SK-N-MC (cell line): ENCODE results near the gene KCTD11.

Source experiments
- DNase-seq: peaks from one replicate; pipeline ENCODE4 v3.0.0-alpha.2; 2011; ENCODE audit warnings: low read depth, low spot score
- H3K27ac ChIP-seq: fragments of 200-600 bp; sonication (generic); 2 replicates; pipeline ENCODE4 v1.5.1; 2016; ENCODE audit warnings: mixed run types
- H3K36me3 ChIP-seq: fragments of 200-600 bp; sonication (generic); 2 replicates; pipeline ENCODE4 v1.6.1; 2017; ENCODE audit warnings: antibody characterized with exemption, low read length, mixed read lengths; ENCODE audit not compliant: insufficient read depth
- H3K4me3 ChIP-seq: fragments of 200-600 bp; sonication (generic); 2 replicates; pipeline ENCODE4 v1.5.1; 2016
- H3K9ac ChIP-seq: fragments of 200-600 bp; sonication (generic); 2 replicates; pipeline ENCODE4 v1.8.0; 2017; ENCODE audit warnings: mixed run types, mixed read lengths; ENCODE audit not compliant: insufficient read length
- H3K9me3 ChIP-seq: fragments of 200-600 bp; sonication (generic); 2 replicates; pipeline ENCODE4 v1.6.1; 2017; ENCODE audit warnings: low read depth, mild to moderate bottlenecking, antibody characterized with exemption, low read length, moderate library complexity, mixed read lengths
- EZH2 ChIP-seq: fragments of 200-600 bp; sonication (generic); IDR thresholded peaks from one replicate; pipeline ENCODE4 v1.6.1; 2017; ENCODE audit warnings: antibody characterized with exemption
- FOXP2 ChIP-seq: optimal IDR thresholded peaks from 2 replicates; pipeline ENCODE3; 2011; ENCODE audit warnings: mild to moderate bottlenecking, moderate library complexity; ENCODE audit not compliant: insufficient read depth; ENCODE audit errors: extremely low read length, control extremely low read depth
- POLR2AphosphoS5 ChIP-seq: IDR thresholded peaks from 2 replicates; pipeline ENCODE4 v1.6.1; 2012; ENCODE audit warnings: mild to moderate bottlenecking, low read depth, low read length, borderline replicate concordance

The KCTD11 gene

GRCh38 chr17:7384489-7385081 is 32.6 kb downstream of the KCTD11 start:
- Histone ChIP-seq H3K36me3 (no peaks in the 10 kb centered on the region), H3K27ac (no peak overlapping the region), H3K4me3 (peak overlapping the region; percentile 79), H3K9ac (no peak overlapping the region), H3K9me3 (no peaks in the 10 kb centered on the region)
- TF ChIP-seq EZH2 (no peak), FOXP2 (no peak), POLR2AphosphoS5 (no peak)
- DNase-seq, result no peak

DNA sequence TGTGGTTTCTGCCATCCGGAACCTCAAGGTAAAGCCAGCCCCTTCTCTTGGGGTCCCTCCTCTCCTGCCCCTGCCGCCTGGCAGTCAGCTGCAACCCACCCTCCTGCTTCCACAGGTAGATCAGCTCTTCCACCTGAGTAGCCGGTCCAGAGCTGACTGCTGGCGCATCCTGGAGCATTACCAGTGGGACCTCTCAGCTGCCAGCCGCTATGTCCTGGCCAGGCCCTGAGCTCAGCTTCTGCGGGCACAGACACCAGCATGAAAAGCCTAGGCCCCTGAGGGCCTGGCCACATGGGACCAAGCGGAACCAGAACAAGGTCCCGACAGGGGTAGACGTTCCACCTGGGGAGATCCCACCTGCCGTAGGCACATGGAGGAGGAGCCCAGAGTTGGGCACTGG is 36.9 kb downstream of the KCTD11 start:
- no peaks in the 10 kb centered on the region for H3K36me3 ChIP-seq
- H3K9ac ChIP-seq, result no peak overlapping the region
- DNase-seq, result no peak
- H3K9me3 ChIP-seq, result no peaks in the 10 kb centered on the region
- no peak for TF ChIP-seq FOXP2
- H3K4me3 ChIP-seq, result no peak overlapping the region
- no peak overlapping the region for H3K27ac ChIP-seq

- no peaks in the 10 kb centered on the region for H3K9me3 ChIP-seq
- TF ChIP-seq POLR2AphosphoS5, result no peak
- no peak for TF ChIP-seq FOXP2
- TF ChIP-seq EZH2, result no peak
- no peak overlapping the region for H3K27ac ChIP-seq
- no peaks in the 10 kb centered on the region for H3K36me3 ChIP-seq
- no peak for DNase-seq
- H3K4me3 ChIP-seq, result no peak overlapping the region
- H3K9ac ChIP-seq, result no peak overlapping the region
Observed at GRCh38 chr17:7389924-7390910, 38.3 kb downstream of the KCTD11 start.

DNA sequence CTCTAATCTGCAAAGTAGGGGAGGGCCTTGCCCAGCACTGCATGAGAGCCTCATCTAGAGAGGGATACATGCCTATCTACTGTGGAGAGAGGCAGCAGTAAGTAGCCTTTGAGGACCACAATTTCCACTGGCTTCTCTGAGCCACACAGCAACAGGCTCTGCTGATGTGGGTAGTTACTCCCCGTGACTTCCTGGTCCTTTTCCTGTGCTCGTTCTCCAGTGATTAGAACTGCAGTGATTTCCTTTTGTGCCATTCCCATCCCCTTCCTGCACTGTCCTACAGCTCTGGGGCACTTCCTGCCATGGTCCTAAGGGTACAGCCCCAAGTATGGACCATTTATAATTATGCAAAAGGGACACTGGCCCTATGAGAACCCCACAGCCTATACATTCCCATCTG is 39.3 kb downstream of the KCTD11 start:
- no peak for TF ChIP-seq EZH2
- TF ChIP-seq POLR2AphosphoS5, result no peak
- no peak for TF ChIP-seq FOXP2
- Histone ChIP-seq H3K9me3 (no peaks in the 10 kb centered on the region), H3K36me3 (no peaks in the 10 kb centered on the region), H3K9ac (no peak overlapping the region), H3K4me3 (no peak overlapping the region), H3K27ac (no peak overlapping the region)
- no peak for DNase-seq

GRCh38 chr17:7392696-7393612 is 41.0 kb downstream of the KCTD11 start:
- no peak for DNase-seq
- Histone ChIP-seq H3K9ac (no peak overlapping the region), H3K4me3 (peak overlapping the region; percentile 89), H3K27ac (no peak overlapping the region), H3K9me3 (no peaks in the 10 kb centered on the region), H3K36me3 (no peaks in the 10 kb centered on the region)
- TF ChIP-seq POLR2AphosphoS5 (no peak), FOXP2 (no peak), EZH2 (no peak)

DNA sequence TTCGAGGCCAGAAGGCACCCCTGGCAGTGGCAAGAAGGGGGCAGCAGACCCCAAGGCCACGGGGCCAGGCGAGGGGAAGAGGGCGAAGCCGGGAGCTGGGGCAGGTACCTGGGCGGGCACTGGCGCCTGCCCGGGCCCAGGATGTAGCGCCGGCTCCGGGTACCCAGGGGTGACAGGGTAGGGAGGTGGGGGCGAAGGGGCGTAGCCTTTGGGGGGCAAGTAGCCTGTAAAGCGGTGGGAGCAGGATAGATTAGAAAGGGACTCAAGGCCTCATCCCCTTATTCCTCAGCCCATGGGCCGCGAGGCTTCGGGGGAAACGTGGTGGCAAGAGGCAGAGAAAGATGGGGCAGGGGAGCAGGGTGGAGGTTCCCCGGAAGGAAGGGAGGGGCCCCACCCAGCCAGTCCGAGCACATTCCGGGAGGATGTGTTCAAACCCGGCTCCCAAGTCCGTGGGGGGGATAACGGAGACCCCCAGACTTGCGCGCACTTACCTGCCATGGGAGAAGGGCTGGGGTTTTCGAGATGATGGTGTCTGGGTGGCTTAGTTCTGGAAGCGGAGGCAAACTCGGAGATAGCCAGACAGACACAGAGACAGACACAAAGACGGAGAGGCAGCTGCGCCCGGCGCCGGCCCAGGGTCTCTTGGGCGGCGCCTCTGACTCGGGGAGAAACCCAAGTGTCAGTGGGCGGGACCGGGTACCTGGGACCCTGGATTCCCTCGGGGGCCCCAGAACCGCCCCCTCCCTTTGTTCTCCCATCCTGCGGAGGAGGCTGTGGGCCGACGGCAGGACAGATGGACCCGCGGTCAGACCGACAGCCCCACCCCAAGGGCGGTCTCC is 41.9 kb downstream of the KCTD11 start:
- TF ChIP-seq EZH2 (no peak), FOXP2 (no peak), POLR2AphosphoS5 (no peak)
- no peak for DNase-seq
- H3K9ac ChIP-seq, result peak overlapping the region; percentile 70
- no peaks in the 10 kb centered on the region for H3K36me3 ChIP-seq
- no peaks in the 10 kb centered on the region for H3K9me3 ChIP-seq
- H3K4me3 ChIP-seq, result peak overlapping the region; percentile 89
- no peak overlapping the region for H3K27ac ChIP-seq

DNA sequence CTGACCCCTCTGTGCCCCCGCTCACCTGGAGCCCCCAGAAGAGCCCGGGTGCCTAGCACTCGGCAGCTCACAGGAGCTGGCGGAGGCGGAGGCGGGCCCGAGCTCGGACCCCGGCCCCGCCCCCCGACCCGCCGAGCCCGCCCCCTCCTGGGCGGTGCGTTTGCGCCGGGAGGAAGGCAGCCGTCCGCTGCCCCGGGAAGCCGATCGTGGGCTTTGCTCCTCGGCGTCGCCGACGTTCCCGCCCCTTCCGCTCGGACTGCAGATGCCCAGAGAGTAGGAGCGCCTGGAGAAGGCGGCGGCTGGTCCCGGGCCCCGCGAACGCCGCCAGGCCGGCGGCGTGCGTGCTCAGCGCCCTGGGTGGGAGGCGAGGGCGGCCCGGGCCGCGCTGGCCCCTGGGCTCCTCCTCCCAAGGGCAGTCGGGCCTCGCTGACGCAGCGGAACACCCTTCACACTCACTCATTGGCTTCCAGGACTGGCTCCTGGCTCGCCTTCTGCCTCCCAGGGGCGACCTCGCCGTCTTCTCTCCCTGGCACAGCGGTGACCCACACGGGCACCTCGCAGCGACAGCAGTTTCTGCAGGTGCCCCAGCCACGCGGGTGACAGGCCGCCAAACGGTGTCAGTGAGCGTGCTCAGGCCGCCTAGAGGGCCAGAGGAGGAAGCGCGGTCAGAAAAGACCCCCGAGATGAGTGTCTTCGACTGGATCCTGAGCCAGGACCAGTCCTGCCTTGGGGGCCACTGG is 42.7 kb downstream of the KCTD11 start, which contains the start of gene PLSCR3:
PLSCR3 (minus strand) TSS at position 74 of the 740 bp plus-strand sequence. CDS start 415 bp downstream, outside the sequence.
- no peaks in the 10 kb centered on the region for H3K9me3 ChIP-seq
- peak within 1 kb of the TSS; percentile 89 for H3K4me3 ChIP-seq
- no peak for TF ChIP-seq EZH2
- TF ChIP-seq POLR2AphosphoS5, result peak; percentile 35; the same call in 1 of the 2 replicates
- no peak for DNase-seq
- peak within 1 kb of the TSS; percentile 70 for H3K9ac ChIP-seq
- no peak within 1 kb of the TSS for H3K27ac ChIP-seq
- no peaks in the 10 kb centered on the region for H3K36me3 ChIP-seq
